Type B pancreatic cell (in vitro differentiated cells): ENCODE data around the gene PRUNE1. TPM values are rescaled to one million over a fixed set of nuclear protein-coding genes. Genes with fewer than 3 reads are reported as not detected.
A peak's percentile ranks its signal among the peaks of the same experiment; 100 is the strongest.

ENCODE experiments used
- DNase-seq: peaks from one replicate; pipeline ENCODE4 v3.0.0; 2021; ENCODE audit warnings: mixed read lengths; ENCODE audit not compliant: unreplicated experiment; ENCODE audit errors: extremely low spot score
- H3K27ac Mint-ChIP-seq: 2 replicates; pipeline ENCODE4 v1.8.0; 2021; ENCODE audit warnings: mild to moderate bottlenecking, mixed read lengths
- H3K27me3 Mint-ChIP-seq: 2 replicates; pipeline ENCODE4 v1.8.0; 2021; ENCODE audit warnings: mixed read lengths
- H3K36me3 Mint-ChIP-seq: 2 replicates; pipeline ENCODE4 v1.8.0; 2021; ENCODE audit warnings: mixed read lengths
- H3K4me1 Mint-ChIP-seq: one replicate; pipeline ENCODE4 v1.8.0; 2021; ENCODE audit warnings: mixed read lengths; ENCODE audit not compliant: unreplicated experiment
- H3K4me3 Mint-ChIP-seq: 2 replicates; pipeline ENCODE4 v1.8.0; 2021; ENCODE audit warnings: mild to moderate bottlenecking, mixed read lengths
- H3K9me3 Mint-ChIP-seq: 2 replicates; pipeline ENCODE4 v1.8.0; 2021; ENCODE audit warnings: mixed read lengths
- CTCF ChIP-seq: fragments of 200-600 bp; sonication (generic); conservative IDR thresholded peaks from 2 replicates; pipeline ENCODE4 v1.5.0; 2021; ENCODE audit warnings: antibody characterized with exemption, mild to moderate bottlenecking
- total RNA-seq: library from RNA; stranded (reverse); gene quantifications from 2 replicates; pipeline ENCODE4 v1.2.1, GENCODE V29; 2021; ENCODE audit warnings: low replicate concordance

PRUNE1 gene
- total RNA-seq, 1 donor from 2014 or later, result 20.4 TPM

- Mint-ChIP-seq H3K4me1 (peaks cover 56% of the 10 kb centered on the region), H3K27me3 (no peaks in the 10 kb centered on the region), H3K4me3 (peak overlapping the region; percentile 92), H3K9me3 (no peaks in the 10 kb centered on the region), H3K36me3 (peaks cover 3% of the 10 kb centered on the region), H3K27ac (peak overlapping the region; percentile 97)
- DNase-seq, result no peak
- TF ChIP-seq CTCF, result no peak
Measured at GRCh38 chr1:151009206-151009587, 948 bp downstream of the PRUNE1 start.

GRCh38 chr1:151009674-151010345 lies 1.6 kb downstream of the PRUNE1 start:
- DNase-seq, result no peak
- Mint-ChIP-seq H3K4me3 (peak overlapping the region; percentile 92), H3K27ac (peak overlapping the region; percentile 97), H3K36me3 (peaks cover 3% of the 10 kb centered on the region), H3K27me3 (no peaks in the 10 kb centered on the region), H3K4me1 (peaks cover 56% of the 10 kb centered on the region), H3K9me3 (no peaks in the 10 kb centered on the region)
- no peak for TF ChIP-seq CTCF

GRCh38 chr1:151010346-151010726 lies 2.1 kb downstream of the PRUNE1 start:
- Mint-ChIP-seq H3K4me1 (peaks cover 55% of the 10 kb centered on the region), H3K36me3 (peaks cover 3% of the 10 kb centered on the region), H3K9me3 (no peaks in the 10 kb centered on the region), H3K27ac (no peak overlapping the region), H3K27me3 (no peaks in the 10 kb centered on the region), H3K4me3 (peak overlapping the region; percentile 39)
- TF ChIP-seq CTCF, result no peak
- DNase-seq, result no peak

GRCh38 chr1:151011154-151011850 lies 3.1 kb downstream of the PRUNE1 start:
- no peak for TF ChIP-seq CTCF
- peaks cover 46% of the 10 kb centered on the region for H3K4me1 Mint-ChIP-seq
- peak overlapping the region; percentile 26 for H3K4me3 Mint-ChIP-seq
- H3K27ac Mint-ChIP-seq, result no peak overlapping the region
- peaks cover 3% of the 10 kb centered on the region for H3K36me3 Mint-ChIP-seq
- DNase-seq, result no peak
- no peaks in the 10 kb centered on the region for H3K9me3 Mint-ChIP-seq
- no peaks in the 10 kb centered on the region for H3K27me3 Mint-ChIP-seq

- Mint-ChIP-seq H3K9me3 (no peaks in the 10 kb centered on the region), H3K27ac (peak overlapping the region; percentile 75), H3K4me1 (peaks cover 33% of the 10 kb centered on the region), H3K4me3 (peak overlapping the region; percentile 54), H3K36me3 (peaks cover 3% of the 10 kb centered on the region), H3K27me3 (no peaks in the 10 kb centered on the region)
- no peak for DNase-seq
- TF ChIP-seq CTCF, result no peak
Measured at GRCh38 chr1:151012684-151013471, 4.6 kb downstream of the PRUNE1 start.
